AG04450 (cell line): ENCODE data around the gene LEAP2. TPM values are rescaled to one million over a fixed set of nuclear protein-coding genes. Genes with fewer than 3 reads are reported as not detected.
A peak's percentile ranks its signal among the peaks of the same experiment; 100 is the strongest.

Experiments used
- CTCF ChIA-PET: fragments of 300-600, 350-600 bp; formaldehyde crosslinking; extraction: SDS; loops from one replicate; lab custom pipeline; 2022; ENCODE audit warnings: antibody characterized with exemption, inconsistent platforms; lab: Charles Lee
- POLR2A ChIA-PET: fragments of 350-600 bp; formaldehyde crosslinking; extraction: SDS; loops from one replicate; lab custom pipeline; 2021; ENCODE audit warnings: antibody characterized with exemption, inconsistent platforms; lab: Yijun Ruan, JAX
- DNase-seq: peaks from one replicate; pipeline ENCODE4 v3.0.0-alpha.2; 2011; ENCODE audit warnings: low read depth, low spot score
- H3K27ac ChIP-seq: one replicate; pipeline ENCODE4 v1.5.1; 2012; ENCODE audit warnings: low read depth, low read length, control low read depth
- H3K27me3 ChIP-seq: one replicate; pipeline ENCODE4 v1.6.0; 2012; ENCODE audit warnings: low read length; ENCODE audit not compliant: control insufficient read depth, insufficient read depth
- H3K4me3 ChIP-seq: 2 replicates; pipeline ENCODE4 v1.5.1; 2011; ENCODE audit warnings: mild to moderate bottlenecking, low read depth, low read length, control low read depth
- H3K9me3 ChIP-seq: 2 replicates; pipeline ENCODE4 v1.5.1; 2012; ENCODE audit warnings: low read length; ENCODE audit not compliant: control insufficient read depth, insufficient read depth
- polyA plus RNA-seq: library from polyadenylated mRNA; depleted of rRNA; stranded (reverse); fragments of >200 nt; gene quantifications from 2 replicates; pipeline ENCODE4 v1.2.3, GENCODE V29; 2011
- TF ChIP-seq, protein P1 (sequence below): IDR thresholded peaks from 2 replicates; pipeline ENCODE4 v1.5.1; 2011; ENCODE audit warnings: low read depth, low read length, control low read depth, inconsistent platforms

LEAP2 gene
- polyA plus RNA-seq, 1 experiment = 0.91 TPM

DNA sequence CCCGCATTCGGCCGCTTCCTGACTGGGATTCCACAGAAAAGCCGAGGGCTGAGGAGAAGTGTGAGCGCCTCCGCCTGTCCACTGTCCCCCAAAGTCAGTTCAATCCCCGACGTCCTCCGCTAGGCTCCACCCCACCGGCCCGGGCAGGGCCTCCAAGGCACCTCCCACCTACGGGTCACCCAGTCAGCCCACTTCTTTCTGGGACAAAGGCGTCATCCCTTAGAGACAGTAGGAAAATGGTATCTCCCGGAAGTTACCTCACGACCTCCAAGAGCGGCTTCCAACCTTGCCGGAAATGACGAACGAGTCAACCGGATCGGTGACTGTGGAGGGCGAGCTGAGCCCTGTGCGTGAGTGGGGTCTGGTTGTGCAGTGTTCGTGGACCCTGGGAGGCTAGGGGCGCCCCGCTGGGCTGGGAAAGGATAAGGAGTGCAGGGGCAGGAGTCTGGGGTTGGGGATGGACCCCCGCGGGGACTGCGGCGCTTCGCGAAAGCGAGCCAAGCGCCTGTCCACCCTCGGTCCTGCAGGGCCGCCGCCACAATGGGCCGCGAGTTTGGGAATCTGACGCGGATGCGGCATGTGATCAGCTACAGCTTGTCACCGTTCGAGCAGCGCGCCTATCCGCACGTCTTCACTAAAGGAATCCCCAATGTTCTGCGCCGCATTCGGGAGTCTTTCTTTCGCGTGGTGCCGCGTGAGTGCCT is 7.0 kb upstream of the LEAP2 start, which contains the start of the genes GDF9 and UQCRQ:
TSS of gene GDF9 (minus strand) at position 128 of the 704 bp plus-strand sequence. CDS start 1,936 bp downstream, outside the sequence.
TSS of gene UQCRQ (plus strand) at position 301 of the 704 bp plus-strand sequence. CDS start at position 541, 240 bp downstream.
- Histone ChIP-seq H3K27me3 (no peaks in the 10 kb centered on the region), H3K4me3 (peak within 1 kb of the TSS; percentile 97), H3K27ac (peak within 1 kb of the TSS; percentile 94), H3K9me3 (no peaks in the 10 kb centered on the region)
- ChIA-PET CTCF (interaction anchor here (1.0 to 3.0 kb wide), 8 partner anchors 17 to 481 kb away, joined by 3 to 23 read pairs (median 5); partner anchors contain the start of gene SHROOM1), POLR2A (interaction anchor here (0.5 to 1.9 kb wide), 12 partner anchors 12 to 149 kb away, joined by 3 to 12 read pairs (median 4); partner anchors contain the start of gene SHROOM1)
- TF ChIP-seq, protein P1, sequence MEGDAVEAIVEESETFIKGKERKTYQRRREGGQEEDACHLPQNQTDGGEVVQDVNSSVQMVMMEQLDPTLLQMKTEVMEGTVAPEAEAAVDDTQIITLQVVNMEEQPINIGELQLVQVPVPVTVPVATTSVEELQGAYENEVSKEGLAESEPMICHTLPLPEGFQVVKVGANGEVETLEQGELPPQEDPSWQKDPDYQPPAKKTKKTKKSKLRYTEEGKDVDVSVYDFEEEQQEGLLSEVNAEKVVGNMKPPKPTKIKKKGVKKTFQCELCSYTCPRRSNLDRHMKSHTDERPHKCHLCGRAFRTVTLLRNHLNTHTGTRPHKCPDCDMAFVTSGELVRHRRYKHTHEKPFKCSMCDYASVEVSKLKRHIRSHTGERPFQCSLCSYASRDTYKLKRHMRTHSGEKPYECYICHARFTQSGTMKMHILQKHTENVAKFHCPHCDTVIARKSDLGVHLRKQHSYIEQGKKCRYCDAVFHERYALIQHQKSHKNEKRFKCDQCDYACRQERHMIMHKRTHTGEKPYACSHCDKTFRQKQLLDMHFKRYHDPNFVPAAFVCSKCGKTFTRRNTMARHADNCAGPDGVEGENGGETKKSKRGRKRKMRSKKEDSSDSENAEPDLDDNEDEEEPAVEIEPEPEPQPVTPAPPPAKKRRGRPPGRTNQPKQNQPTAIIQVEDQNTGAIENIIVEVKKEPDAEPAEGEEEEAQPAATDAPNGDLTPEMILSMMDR = peak; percentile 42
- DNase-seq = peak; percentile 99

DNA sequence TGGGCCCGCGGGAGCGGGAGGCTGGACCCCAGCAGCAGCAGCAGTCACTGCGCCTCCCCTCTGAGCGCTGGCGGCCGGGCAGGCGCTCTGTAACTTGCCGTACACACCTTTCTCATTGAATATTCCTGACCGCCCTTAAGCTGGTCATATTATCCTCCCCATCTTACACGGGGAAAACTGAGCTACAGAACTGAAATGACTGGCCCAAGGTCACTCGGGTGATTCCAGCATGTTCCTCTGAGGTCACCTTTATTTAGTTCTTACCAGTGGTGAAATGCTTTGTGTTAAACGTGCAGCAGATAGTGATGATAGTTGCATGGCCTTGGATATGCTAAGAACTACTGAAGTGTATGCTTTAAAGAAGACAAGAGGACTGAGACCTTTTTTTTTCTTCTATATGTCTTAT is 6.4 kb upstream of the LEAP2 start:
- Histone ChIP-seq H3K4me3 (peak overlapping the region; percentile 97), H3K27me3 (no peaks in the 10 kb centered on the region), H3K9me3 (no peaks in the 10 kb centered on the region), H3K27ac (peak overlapping the region; percentile 94)
- TF ChIP-seq, protein P1 = no peak
- CTCF ChIA-PET = interaction anchor here (0.9 to 3.0 kb wide), 7 partner anchors 16 to 481 kb away, joined by 3 to 18 read pairs (median 5); no protein-coding TSS in a partner anchor
- DNase-seq = no peak
- POLR2A ChIA-PET = interaction anchor here (0.6 to 1.9 kb wide), 6 partner anchors 17 to 95 kb away, joined by 3 to 12 read pairs (median 4); partner anchors contain the start of gene SHROOM1

DNA sequence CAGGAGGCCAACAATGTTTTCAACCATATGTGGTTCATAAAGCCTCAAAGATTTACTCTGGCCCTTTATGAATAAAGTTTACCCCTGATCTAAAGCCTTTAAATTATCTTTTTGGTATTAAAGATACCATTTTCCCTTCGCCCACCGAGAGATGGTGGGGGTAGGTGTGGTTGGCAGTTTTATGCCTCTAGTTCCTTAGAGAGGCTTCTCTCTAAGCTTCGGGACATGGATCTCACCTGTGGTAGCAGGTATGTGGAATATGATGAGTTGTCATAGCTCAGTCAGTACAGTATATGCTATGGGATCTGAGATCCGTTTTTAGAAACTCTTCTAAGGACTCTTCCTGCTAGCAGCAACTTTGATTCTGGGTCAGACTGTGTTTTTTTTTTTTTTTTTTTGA is 4.7 kb upstream of the LEAP2 start:
- Histone ChIP-seq H3K9me3 (no peaks in the 10 kb centered on the region), H3K27ac (no peak overlapping the region), H3K4me3 (no peak overlapping the region), H3K27me3 (no peaks in the 10 kb centered on the region)
- TF ChIP-seq, protein P1 = no peak
- no peak for DNase-seq
- ChIA-PET CTCF (interaction anchor here (1.0 to 1.5 kb wide), 5 partner anchors 14 to 482 kb away, joined by 3 to 8 read pairs (median 4); no protein-coding TSS in a partner anchor), POLR2A (interaction anchor here (0.7 to 1.2 kb wide), 3 partner anchors 29 to 1574 kb away, joined by 3 to 6 read pairs (median 5); no protein-coding TSS in a partner anchor)

DNA sequence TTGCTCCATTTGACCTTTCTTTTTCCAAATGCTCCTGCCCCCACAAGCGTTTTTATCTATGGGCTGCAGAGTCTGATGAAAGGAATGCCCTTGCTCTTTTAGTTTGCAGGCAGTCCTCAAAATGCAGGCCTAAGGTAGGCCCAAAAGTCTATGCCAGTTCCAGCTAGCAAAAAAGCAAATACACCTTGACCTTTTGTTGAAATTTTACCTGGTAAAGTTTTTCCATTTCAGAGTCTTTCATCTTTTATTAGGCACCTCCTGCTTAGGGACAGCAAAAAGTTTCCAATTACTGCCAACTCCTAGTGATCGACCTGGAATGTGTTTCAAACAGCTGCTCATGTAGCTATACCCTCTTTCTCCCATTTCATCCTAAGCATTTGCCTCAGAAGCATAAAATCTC is 2.7 kb upstream of the LEAP2 start:
- Histone ChIP-seq H3K9me3 (no peaks in the 10 kb centered on the region), H3K27me3 (no peaks in the 10 kb centered on the region), H3K27ac (peak overlapping the region; percentile 11), H3K4me3 (no peak overlapping the region)
- ChIA-PET CTCF (interaction anchor here (1.1 to 1.8 kb wide), 2 partner anchors 12 to 50 kb away, joined by 4 to 5 read pairs; no protein-coding TSS in a partner anchor), POLR2A (no interaction called here)
- TF ChIP-seq, protein P1 = no peak
- DNase-seq = no peak
